Amygdala (tissue), 56 donors: ENCODE data around the gene C4BPB.

Experiments used
- DNase-seq, 56 donors: peaks; one replicate each; lab custom pipeline; 2025; lab: John Stamatoyannopoulos, UW

The C4BPB gene

GRCh38 chr1:207129053-207129452 is 40.4 kb downstream of the C4BPB start:
- no peak for DNase-seq

GRCh38 chr1:207130252-207131036 is 41.8 kb downstream of the C4BPB start:
- DNase-seq = no peak

GRCh38 chr1:207131163-207131562 is 42.5 kb downstream of the C4BPB start:
- DNase-seq = no peak

- DNase-seq = no peak
Observed at GRCh38 chr1:207134581-207134980, 45.9 kb downstream of the C4BPB start.

- no peak for DNase-seq
Observed at GRCh38 chr1:207139616-207140015, 51.0 kb downstream of the C4BPB start.

GRCh38 chr1:207140536-207140935 is 51.9 kb downstream of the C4BPB start:
- no peak for DNase-seq

GRCh38 chr1:207145401-207146058 is 56.9 kb downstream of the C4BPB start:
- DNase-seq = no peak
